Prostate gland (tissue), 2 donors: ENCODE measurements around the gene SELENOM. TPM values are rescaled to one million over a fixed set of nuclear protein-coding genes. Genes with fewer than 3 reads are reported as not detected.
"Not testable (repeated sequence)": the region's sequence is repeated elsewhere in the genome, so short reads cannot be mapped to it uniquely, and the experiment has no call there.

Experiments used
- DNase-seq: peaks from one replicate; pipeline ENCODE4 v3.0.0-alpha.2; 2019; ENCODE audit warnings: low spot score
- H3K27ac ChIP-seq, 2 donors: fragments of 200-600 bp; sonication (generic); 2 replicates each; pipeline ENCODE4 v1.5.1; 2017 to 2019
- H3K27me3 ChIP-seq: fragments of 200-600 bp; sonication (generic); replicated peaks from 2 replicates; pipeline ENCODE4 v1.5.1; 2019; ENCODE audit not compliant: insufficient read depth
- H3K36me3 ChIP-seq, 2 donors: fragments of 200-600 bp; sonication (generic); 1 replicate in 1 of 2; 2 replicates in 1 of 2; pipeline versions ENCODE4 v1.5.1 to v1.8.1; 2017 to 2019
- H3K4me1 ChIP-seq: fragments of 200-600 bp; sonication (generic); replicated peaks from 2 replicates; pipeline ENCODE4 v1.5.1; 2019
- H3K4me3 ChIP-seq, 2 donors: fragments of 200-600 bp; sonication (generic); 2 replicates each; pipeline ENCODE4 v1.5.1; 2017 to 2019
- H3K9me3 ChIP-seq: fragments of 200-600 bp; sonication (generic); 2 replicates; pipeline ENCODE4 v1.5.1; 2017
- CTCF ChIP-seq, 4 experiments: fragments of 200-600 bp in 2 of 4; fragments of 450-650 bp in 2 of 4; sonication (generic) in 2 of 4; IDR thresholded peaks; 1 replicate in 3 of 4; 2 replicates in 1 of 4; pipeline ENCODE4 v1.5.1; 2016 to 2019; ENCODE audit warnings: antibody characterized with exemption in 4 of 4, mild to moderate bottlenecking in 2 of 4, moderate library complexity in 2 of 4
- POLR2A ChIP-seq: fragments of 450-650 bp; IDR thresholded peaks from one replicate; pipeline ENCODE4 v1.6.1; 2016; ENCODE audit warnings: antibody characterized with exemption, mild to moderate bottlenecking
- POLR2AphosphoS5 ChIP-seq: sonication (generic); formaldehyde crosslinking; IDR thresholded peaks from one replicate; pipeline ENCODE4 v1.6.1; 2017; ENCODE audit warnings: antibody characterized with exemption
- WGBS: methylation state at CpG from one replicate; pipeline ENCODE4 v1.1.5; 2018; 5-methylcytosine and 5-hydroxymethylcytosine counted together
- intact Hi-C: fragments of 100-400 bp; cut with DNase I; formaldehyde crosslinking; loops from one replicate; pipeline ENCODE4 v1.14.2; 2022
- total RNA-seq, 2 donors: library from RNA; depleted of rRNA; stranded (reverse); fragments of >200 nt; gene quantifications; one replicate each; pipeline ENCODE4 v1.1.0, GENCODE V29; 2016

Gene SELENOM
- total RNA-seq, 2 donors from 2014 or later: 382 to 434 TPM

- TF ChIP-seq POLR2A (no peak), POLR2AphosphoS5 (no peak), CTCF (IDR thresholded peaks at IDR 0.05) (no peak)
- WGBS: 28% methylated on average over 2 of the region's 2 CpGs
- DNase-seq: no peak
- H3K27me3 ChIP-seq: no peaks in the 10 kb centered on the region
- no peaks in the 10 kb centered on the region for H3K36me3 ChIP-seq
- H3K4me3 ChIP-seq: no peak overlapping the region
- no peaks in the 10 kb centered on the region for H3K9me3 ChIP-seq
- intact Hi-C loops: no loop called here
- no peak overlapping the region for H3K27ac ChIP-seq
- H3K4me1 ChIP-seq: no peaks in the 10 kb centered on the region
Measured at GRCh38 chr22:31062566-31063230, 44.7 kb downstream of the SELENOM start.

- H3K4me3 ChIP-seq, DNase-seq, intact Hi-C loops, H3K36me3 ChIP-seq, H3K4me1 ChIP-seq, H3K27me3 ChIP-seq, H3K9me3 ChIP-seq, H3K27ac ChIP-seq: not testable (repeated sequence)
- WGBS: 58% methylated on average over 6 of the region's 6 CpGs
Measured at GRCh38 chr22:31059663-31060062, 47.7 kb downstream of the SELENOM start.

GRCh38 chr22:31056986-31057599, 50.3 kb downstream of the SELENOM start:
- no peaks in the 10 kb centered on the region for H3K36me3 ChIP-seq
- TF ChIP-seq POLR2A (no peak), CTCF (IDR thresholded peaks at IDR 0.05) (no peak), POLR2AphosphoS5 (no peak)
- 64% methylated on average over 5 of the region's 5 CpGs for WGBS
- no peak for DNase-seq
- H3K27me3 ChIP-seq: no peaks in the 10 kb centered on the region
- peaks cover 7% of the 10 kb centered on the region for H3K4me1 ChIP-seq
- intact Hi-C loops: no loop called here
- H3K4me3 ChIP-seq: no peak overlapping the region
- no peak overlapping the region for H3K27ac ChIP-seq
- H3K9me3 ChIP-seq: no peaks in the 10 kb centered on the region

- intact Hi-C loops: loop anchor here (2.0 kb wide), 1 partner anchor 87 kb away; the partner anchor contains the start of genes MORC2 and TUG1
- peak; percentile 10 for TF ChIP-seq POLR2A
- TF ChIP-seq CTCF (IDR thresholded peaks at IDR 0.05): no peak
- TF ChIP-seq POLR2AphosphoS5: peak; percentile 99
Measured at GRCh38 chr22:31055635-31056159, 51.7 kb downstream of the SELENOM start.

GRCh38 chr22:31055117-31055634, 52.2 kb downstream of the SELENOM start:
- intact Hi-C loops: loop anchor here (2.0 kb wide), 1 partner anchor 86 kb away; the partner anchor contains the start of genes MORC2 and TUG1
- Histone ChIP-seq H3K9me3 (no peaks in the 10 kb centered on the region), H3K4me1 (peaks cover 7% of the 10 kb centered on the region), H3K4me3 (no peak overlapping the region), H3K36me3 (no peaks in the 10 kb centered on the region), H3K27me3 (no peaks in the 10 kb centered on the region), H3K27ac (peak overlapping the region; percentile 68 to 82)
- WGBS: 29% methylated on average over 5 of the region's 5 CpGs
- no peak for DNase-seq
- TF ChIP-seq CTCF (IDR thresholded peaks at IDR 0.05) (no peak), POLR2A (no peak), POLR2AphosphoS5 (no peak)

More at GRCh38 chr22:31055635-31056159, 51.7 kb downstream of the SELENOM start:
- Histone ChIP-seq H3K4me1 (peaks cover 7% of the 10 kb centered on the region), H3K36me3 (no peaks in the 10 kb centered on the region), H3K4me3 (no peak overlapping the region), H3K9me3 (no peaks in the 10 kb centered on the region), H3K27me3 (no peaks in the 10 kb centered on the region), H3K27ac (peak overlapping the region; percentile 68 to 82)
- DNase-seq: peak; percentile 94
- 26% methylated on average over 12 of the region's 13 CpGs for WGBS
